Caco-2 (cell line): ENCODE data around the gene FZD8. TPM values are rescaled to one million over a fixed set of nuclear protein-coding genes. Genes with fewer than 3 reads are reported as not detected.

Experiments used
- BruUV-seq: library from RNA; stranded (reverse); fragments of 400-500 nt; replicated peaks from 2 replicates; lab custom pipeline; 2021; lab: Mats Ljungman, UMichigan
- CTCF ChIA-PET: fragments of 300-600 bp; sonication (Branson Sonifier 250); formaldehyde crosslinking; loops from one replicate; lab custom pipeline; 2022; ENCODE audit warnings: antibody characterized with exemption; lab: Charles Lee
- POLR2A ChIA-PET: fragments of 300-600 bp; sonication (Branson Sonifier 250); formaldehyde crosslinking; loops from one replicate; lab custom pipeline; 2022; ENCODE audit warnings: antibody characterized with exemption; lab: Charles Lee
- DNase-seq, 2 experiments: peaks; one replicate each; pipeline versions ENCODE4 v3.0.0 to v3.0.0-alpha.2; 2020 to 2022
- H3K27me3 ChIP-seq: replicated peaks from 2 replicates; pipeline ENCODE4 v1.6.0; 2011; ENCODE audit warnings: low read length; ENCODE audit not compliant: control insufficient read depth, insufficient read depth
- H3K36me3 ChIP-seq: 2 replicates; pipeline ENCODE4 v1.5.1; 2011; ENCODE audit warnings: low read length; ENCODE audit not compliant: control insufficient read depth, insufficient read depth
- H3K4me1 ChIP-seq: fragments of 250-450 bp; sonication (Bioruptor Pico); 2 replicates; pipeline ENCODE4 v1.5.1; 2020; ENCODE audit warnings: mild to moderate bottlenecking
- H3K4me3 ChIP-seq: 2 replicates; pipeline ENCODE4 v1.5.1; 2011; ENCODE audit warnings: low read depth, mild to moderate bottlenecking, control low read depth, low read length
- H3K9me3 ChIP-seq: fragments of 250-450 bp; sonication (Bioruptor Pico); 2 replicates; pipeline ENCODE4 v1.5.1; 2020; ENCODE audit warnings: mild to moderate bottlenecking, moderate library complexity
- H3K27ac Mint-ChIP-seq: one replicate; pipeline ENCODE4 v1.8.0; 2022; ENCODE audit warnings: mixed read lengths; ENCODE audit not compliant: unreplicated experiment
- H3K27me3 Mint-ChIP-seq: one replicate; pipeline ENCODE4 v1.8.0; 2022; ENCODE audit warnings: mixed read lengths; ENCODE audit not compliant: insufficient read depth, unreplicated experiment
- H3K36me3 Mint-ChIP-seq: one replicate; pipeline ENCODE4 v1.8.0; 2022; ENCODE audit warnings: mild to moderate bottlenecking, mixed read lengths; ENCODE audit not compliant: insufficient read depth, unreplicated experiment
- H3K4me1 Mint-ChIP-seq: one replicate; pipeline ENCODE4 v1.8.0; 2022; ENCODE audit warnings: low read depth, mixed read lengths; ENCODE audit not compliant: unreplicated experiment
- H3K4me3 Mint-ChIP-seq: one replicate; pipeline ENCODE4 v1.8.0; 2022; ENCODE audit warnings: mild to moderate bottlenecking, moderate library complexity, mixed read lengths; ENCODE audit not compliant: unreplicated experiment
- H3K9me3 Mint-ChIP-seq: one replicate; pipeline ENCODE4 v1.8.0; 2022; ENCODE audit warnings: mixed read lengths; ENCODE audit not compliant: unreplicated experiment
- intact Hi-C: fragments of 100-400 bp; cut with micrococcal nuclease; formaldehyde crosslinking; loops from one replicate; pipeline ENCODE4 v1.10.0; 2022; ENCODE audit not compliant: unreplicated experiment
- total RNA-seq: library from RNA; stranded (reverse); gene quantifications from 2 replicates; pipeline ENCODE4 v1.2.3, GENCODE V29; 2022
- TF ChIP-seq, protein P1 (sequence below), 2 experiments: fragments of 200-600 bp in 1 of 2; IDR thresholded peaks; 1 replicate in 1 of 2; 2 replicates in 1 of 2; pipeline versions ENCODE4 v1.5.1 to v1.8.0; 2011 to 2022; ENCODE audit warnings: antibody characterized with exemption in 1 of 2, control low read depth in 1 of 2, inconsistent platforms in 1 of 2, low read depth in 1 of 2, low read length in 1 of 2, mild to moderate bottlenecking in 1 of 2, moderate library complexity in 1 of 2; ENCODE audit not compliant: insufficient read depth in 1 of 2, severe bottlenecking in 1 of 2, unreplicated experiment in 1 of 2

FZD8 gene
- total RNA-seq, 1 experiment from 2014 or later: 3.4 TPM

DNA sequence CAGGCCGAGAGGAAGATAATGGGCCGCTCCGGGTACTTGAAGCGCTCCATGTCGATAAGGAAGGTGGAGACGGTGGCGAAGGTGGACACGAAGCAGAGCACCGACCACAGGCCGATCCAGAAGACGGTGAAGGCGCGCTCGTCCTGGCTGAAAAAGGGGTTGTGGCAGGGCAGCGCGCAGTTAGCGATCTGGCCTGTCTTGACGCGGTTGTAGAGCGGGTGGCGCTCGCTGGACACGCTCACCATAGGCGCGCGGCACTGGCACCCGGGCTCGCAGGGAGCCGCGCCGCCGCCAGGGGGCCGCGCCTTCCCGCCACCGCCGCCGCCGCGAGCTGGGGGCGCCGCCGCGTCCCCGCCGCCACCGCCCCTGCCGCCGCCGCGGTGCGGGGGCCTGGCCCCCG, 1.6 kb downstream of the FZD8 start:
- Histone ChIP-seq H3K9me3 (no peaks in the 10 kb centered on the region), H3K4me3 (peak overlapping the region; percentile 49), H3K27me3 (peaks cover 4% of the 10 kb centered on the region), H3K36me3 (no peaks in the 10 kb centered on the region), H3K4me1 (peaks cover 3% of the 10 kb centered on the region; the same call in 1 of the 2 replicates)
- ChIA-PET CTCF (interaction anchor here (0.6 to 1.5 kb wide), 3 partner anchors 45 to 1139 kb away, joined by 3 to 5 read pairs (median 3); no protein-coding TSS in a partner anchor), POLR2A (no interaction called here)
- intact Hi-C loops: no loop called here
- H3K4me3 Mint-ChIP-seq: peak overlapping the region; percentile 89
- TF ChIP-seq, protein P1, sequence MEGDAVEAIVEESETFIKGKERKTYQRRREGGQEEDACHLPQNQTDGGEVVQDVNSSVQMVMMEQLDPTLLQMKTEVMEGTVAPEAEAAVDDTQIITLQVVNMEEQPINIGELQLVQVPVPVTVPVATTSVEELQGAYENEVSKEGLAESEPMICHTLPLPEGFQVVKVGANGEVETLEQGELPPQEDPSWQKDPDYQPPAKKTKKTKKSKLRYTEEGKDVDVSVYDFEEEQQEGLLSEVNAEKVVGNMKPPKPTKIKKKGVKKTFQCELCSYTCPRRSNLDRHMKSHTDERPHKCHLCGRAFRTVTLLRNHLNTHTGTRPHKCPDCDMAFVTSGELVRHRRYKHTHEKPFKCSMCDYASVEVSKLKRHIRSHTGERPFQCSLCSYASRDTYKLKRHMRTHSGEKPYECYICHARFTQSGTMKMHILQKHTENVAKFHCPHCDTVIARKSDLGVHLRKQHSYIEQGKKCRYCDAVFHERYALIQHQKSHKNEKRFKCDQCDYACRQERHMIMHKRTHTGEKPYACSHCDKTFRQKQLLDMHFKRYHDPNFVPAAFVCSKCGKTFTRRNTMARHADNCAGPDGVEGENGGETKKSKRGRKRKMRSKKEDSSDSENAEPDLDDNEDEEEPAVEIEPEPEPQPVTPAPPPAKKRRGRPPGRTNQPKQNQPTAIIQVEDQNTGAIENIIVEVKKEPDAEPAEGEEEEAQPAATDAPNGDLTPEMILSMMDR (IDR thresholded peaks at IDR 0.05; ENCODE audit: insufficient read depth in 1 of 2, low read depth in 1 of 2, low read length in 1 of 2, severe bottlenecking in 1 of 2, unreplicated experiment in 1 of 2): peak; percentile 25 to 60
- peaks cover 11% of the 10 kb centered on the region for H3K36me3 Mint-ChIP-seq
- H3K27ac Mint-ChIP-seq: no peak overlapping the region
- DNase-seq: peak; percentile 70 to 85
- no peaks in the 10 kb centered on the region for H3K4me1 Mint-ChIP-seq
- no peaks in the 10 kb centered on the region for H3K9me3 Mint-ChIP-seq
- no TSS peak for BruUV-seq
- peaks cover 17% of the 10 kb centered on the region for H3K27me3 Mint-ChIP-seq

DNA sequence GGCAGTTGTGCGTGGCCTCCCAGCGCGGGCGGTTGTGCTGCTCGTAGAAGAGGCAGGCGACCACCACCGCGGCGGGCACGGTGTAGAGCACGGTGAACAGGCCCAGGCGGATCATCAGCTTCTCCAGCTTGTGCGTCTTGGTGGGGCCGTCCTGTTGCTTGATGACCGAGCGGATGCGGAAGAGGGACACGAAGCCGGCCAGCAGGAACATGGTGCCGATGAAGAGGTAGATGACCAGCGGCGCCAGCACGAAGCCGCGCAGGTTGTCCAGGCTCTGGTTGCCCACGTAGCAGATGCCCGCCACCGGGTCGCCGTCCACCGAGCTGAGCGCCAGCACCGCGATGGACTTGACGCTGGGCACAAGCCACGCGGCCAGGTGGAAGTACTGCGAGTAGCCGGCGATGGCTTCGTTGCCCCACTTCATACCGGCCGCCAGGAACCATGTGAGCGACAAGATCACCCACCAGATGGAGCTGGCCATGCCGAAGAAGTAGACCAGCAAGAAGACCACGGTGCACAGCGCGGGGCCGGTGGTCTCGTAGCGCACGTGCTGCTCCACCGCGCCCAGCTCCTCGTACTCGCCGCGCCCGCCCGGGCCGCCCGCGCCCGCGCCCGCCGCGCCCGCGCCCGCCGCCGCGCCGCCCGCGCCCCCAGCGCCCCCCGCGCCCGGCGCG, 2.2 kb downstream of the FZD8 start:
- no TSS peak for BruUV-seq
- no peak overlapping the region for H3K27ac Mint-ChIP-seq
- peaks cover 11% of the 10 kb centered on the region for H3K36me3 Mint-ChIP-seq
- DNase-seq: no peak
- TF ChIP-seq, protein P1 (IDR thresholded peaks at IDR 0.05; ENCODE audit: insufficient read depth in 1 of 2, low read depth in 1 of 2, low read length in 1 of 2, severe bottlenecking in 1 of 2, unreplicated experiment in 1 of 2): no peak
- Histone ChIP-seq H3K36me3 (no peaks in the 10 kb centered on the region), H3K4me3 (peak overlapping the region; percentile 49), H3K4me1 (peaks cover 3% of the 10 kb centered on the region; the same call in 1 of the 2 replicates), H3K9me3 (no peaks in the 10 kb centered on the region), H3K27me3 (peaks cover 4% of the 10 kb centered on the region)
- H3K9me3 Mint-ChIP-seq: no peaks in the 10 kb centered on the region
- CTCF ChIA-PET: interaction anchor here (1.5 kb wide), 1 partner anchor 1139 kb away, joined by 3 read pairs; no protein-coding TSS in a partner anchor
- peaks cover 12% of the 10 kb centered on the region for H3K27me3 Mint-ChIP-seq
- no peaks in the 10 kb centered on the region for H3K4me1 Mint-ChIP-seq
- H3K4me3 Mint-ChIP-seq: peak overlapping the region; percentile 89
- intact Hi-C loops: loop anchor here (5.0 kb wide), 1 partner anchor 362 kb away; no protein-coding TSS in a partner anchor
- POLR2A ChIA-PET: no interaction called here

DNA sequence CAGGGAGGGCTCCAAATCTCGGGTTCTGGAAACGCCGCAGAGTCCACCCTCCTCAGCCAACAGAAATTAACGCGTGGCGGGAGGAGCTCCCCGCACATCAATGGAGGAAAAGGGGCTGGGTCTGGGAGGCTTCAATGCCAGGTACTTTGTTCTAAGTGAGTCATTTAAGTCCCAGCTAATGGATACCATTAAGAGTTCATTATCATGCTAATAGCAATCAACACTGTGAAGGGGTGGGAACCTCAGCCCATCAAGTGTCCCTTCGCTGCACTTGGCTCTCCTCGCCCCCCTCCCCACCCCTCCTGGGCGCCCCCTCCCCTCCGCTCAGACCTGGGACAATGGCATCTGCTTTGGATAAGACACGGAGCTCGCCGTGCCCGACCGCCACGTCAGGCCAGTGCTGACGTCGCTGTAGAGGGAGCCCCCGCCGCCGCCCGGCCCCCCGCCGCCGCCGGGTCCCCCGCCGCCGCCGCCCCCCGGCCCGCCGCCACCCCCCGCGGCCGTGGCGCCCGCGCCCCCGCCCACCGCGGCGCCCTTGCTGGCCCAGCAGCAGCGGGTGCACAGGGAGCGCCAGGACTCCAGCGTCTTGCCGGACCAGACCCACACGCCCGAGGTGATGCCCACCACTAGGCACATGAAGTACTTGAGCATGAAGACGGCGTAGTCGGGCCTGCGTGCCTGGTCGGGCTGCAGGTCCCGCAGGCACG, 2.9 kb downstream of the FZD8 start:
- Histone ChIP-seq H3K4me3 (no peak overlapping the region), H3K9me3 (no peaks in the 10 kb centered on the region), H3K4me1 (peaks cover 3% of the 10 kb centered on the region; the same call in 1 of the 2 replicates), H3K36me3 (no peaks in the 10 kb centered on the region), H3K27me3 (peaks cover 4% of the 10 kb centered on the region)
- H3K4me3 Mint-ChIP-seq: peak overlapping the region; percentile 89
- DNase-seq: no peak
- no peaks in the 10 kb centered on the region for H3K4me1 Mint-ChIP-seq
- intact Hi-C loops: loop anchor here (5.0 kb wide), 1 partner anchor 363 kb away; no protein-coding TSS in a partner anchor
- H3K27ac Mint-ChIP-seq: no peak overlapping the region
- POLR2A ChIA-PET: no interaction called here
- CTCF ChIA-PET: no interaction called here
- BruUV-seq: no TSS peak
- H3K9me3 Mint-ChIP-seq: no peaks in the 10 kb centered on the region
- H3K36me3 Mint-ChIP-seq: peaks cover 11% of the 10 kb centered on the region
- H3K27me3 Mint-ChIP-seq: peaks cover 6% of the 10 kb centered on the region
- TF ChIP-seq, protein P1 (IDR thresholded peaks at IDR 0.05; ENCODE audit: insufficient read depth in 1 of 2, low read depth in 1 of 2, low read length in 1 of 2, severe bottlenecking in 1 of 2, unreplicated experiment in 1 of 2): no peak
